GM10248 (cell line): Measurements from ENCODE around the gene EPHA1.

Experiments used
- CTCF ChIA-PET: fragments of 300-600 bp; sonication (Branson Sonifier 250); formaldehyde crosslinking; extraction: SDS; loops from one replicate; lab custom pipeline; 2021; ENCODE audit warnings: antibody characterized with exemption; lab: Yijun Ruan, JAX
- POLR2A ChIA-PET: fragments of 350-650 bp; sonication (Branson Sonifier 250); formaldehyde crosslinking; extraction: SDS; loops from one replicate; lab custom pipeline; 2020; ENCODE audit warnings: antibody characterized with exemption; lab: Yijun Ruan, JAX
- DNase-seq: peaks from one replicate; pipeline ENCODE4 v3.0.0; 2012; ENCODE audit errors: extremely low spot score
- TF ChIP-seq, protein P1 (sequence below): IDR thresholded peaks from 2 replicates; pipeline ENCODE4 v1.5.1; 2012; ENCODE audit warnings: mild to moderate bottlenecking, low read depth; ENCODE audit errors: extremely low read depth, missing control alignments, control extremely low read depth

The EPHA1 gene

DNA sequence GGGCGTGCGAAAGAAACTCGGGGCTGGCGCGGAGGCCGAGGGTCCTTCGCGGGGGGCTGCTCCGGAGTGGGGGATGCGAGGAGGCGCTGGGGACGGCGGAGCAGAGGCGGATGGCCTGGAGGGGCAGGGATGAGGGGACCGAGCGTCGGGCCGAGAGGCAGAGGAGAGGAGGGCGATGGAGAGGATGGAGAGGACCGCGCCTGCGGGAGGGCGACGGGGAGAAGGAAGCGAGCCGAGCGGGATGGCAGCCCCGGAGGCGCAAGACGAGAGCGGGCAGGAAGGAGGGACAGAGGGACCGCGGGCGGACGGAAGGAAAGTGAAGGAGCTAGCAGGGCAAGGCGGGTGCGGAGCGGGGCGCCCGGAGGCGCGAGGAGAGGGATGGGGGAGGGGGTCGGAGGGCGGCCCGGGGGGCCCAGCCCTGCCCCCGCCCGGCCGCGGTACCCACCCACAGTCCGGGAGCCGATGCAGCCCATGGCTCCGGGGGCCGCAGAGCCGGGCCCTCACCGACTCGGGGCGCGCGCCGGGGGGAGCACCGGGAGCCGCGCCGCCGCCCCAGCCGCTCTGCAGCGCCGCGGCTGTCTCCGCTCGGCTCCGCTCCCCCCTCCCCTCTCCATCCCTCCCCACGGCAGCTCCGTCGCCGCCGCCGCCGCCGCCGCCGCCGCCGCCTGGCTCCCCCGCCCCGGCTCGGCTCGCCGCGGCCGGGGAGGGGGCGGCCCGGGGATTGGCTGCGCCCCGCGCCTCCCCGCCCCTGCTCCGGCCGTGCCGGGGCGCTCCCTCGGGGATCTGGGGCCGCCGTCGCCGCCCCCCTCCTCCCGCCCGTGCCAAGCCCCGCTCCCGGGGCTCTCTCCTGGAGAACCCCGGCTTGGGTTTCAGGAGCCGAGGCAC is 46.3 kb downstream of the EPHA1 start, which contains the start of gene FAM131B:
Gene FAM131B, minus strand, starts transcription at position 583 of the 885 bp plus-strand sequence. Its CDS starts 110 bp downstream, at position 473.
- DNase-seq: no peak
- CTCF ChIA-PET: no interaction called here
- POLR2A ChIA-PET: no interaction called here
- TF ChIP-seq, protein P1, sequence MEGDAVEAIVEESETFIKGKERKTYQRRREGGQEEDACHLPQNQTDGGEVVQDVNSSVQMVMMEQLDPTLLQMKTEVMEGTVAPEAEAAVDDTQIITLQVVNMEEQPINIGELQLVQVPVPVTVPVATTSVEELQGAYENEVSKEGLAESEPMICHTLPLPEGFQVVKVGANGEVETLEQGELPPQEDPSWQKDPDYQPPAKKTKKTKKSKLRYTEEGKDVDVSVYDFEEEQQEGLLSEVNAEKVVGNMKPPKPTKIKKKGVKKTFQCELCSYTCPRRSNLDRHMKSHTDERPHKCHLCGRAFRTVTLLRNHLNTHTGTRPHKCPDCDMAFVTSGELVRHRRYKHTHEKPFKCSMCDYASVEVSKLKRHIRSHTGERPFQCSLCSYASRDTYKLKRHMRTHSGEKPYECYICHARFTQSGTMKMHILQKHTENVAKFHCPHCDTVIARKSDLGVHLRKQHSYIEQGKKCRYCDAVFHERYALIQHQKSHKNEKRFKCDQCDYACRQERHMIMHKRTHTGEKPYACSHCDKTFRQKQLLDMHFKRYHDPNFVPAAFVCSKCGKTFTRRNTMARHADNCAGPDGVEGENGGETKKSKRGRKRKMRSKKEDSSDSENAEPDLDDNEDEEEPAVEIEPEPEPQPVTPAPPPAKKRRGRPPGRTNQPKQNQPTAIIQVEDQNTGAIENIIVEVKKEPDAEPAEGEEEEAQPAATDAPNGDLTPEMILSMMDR: no peak

DNA sequence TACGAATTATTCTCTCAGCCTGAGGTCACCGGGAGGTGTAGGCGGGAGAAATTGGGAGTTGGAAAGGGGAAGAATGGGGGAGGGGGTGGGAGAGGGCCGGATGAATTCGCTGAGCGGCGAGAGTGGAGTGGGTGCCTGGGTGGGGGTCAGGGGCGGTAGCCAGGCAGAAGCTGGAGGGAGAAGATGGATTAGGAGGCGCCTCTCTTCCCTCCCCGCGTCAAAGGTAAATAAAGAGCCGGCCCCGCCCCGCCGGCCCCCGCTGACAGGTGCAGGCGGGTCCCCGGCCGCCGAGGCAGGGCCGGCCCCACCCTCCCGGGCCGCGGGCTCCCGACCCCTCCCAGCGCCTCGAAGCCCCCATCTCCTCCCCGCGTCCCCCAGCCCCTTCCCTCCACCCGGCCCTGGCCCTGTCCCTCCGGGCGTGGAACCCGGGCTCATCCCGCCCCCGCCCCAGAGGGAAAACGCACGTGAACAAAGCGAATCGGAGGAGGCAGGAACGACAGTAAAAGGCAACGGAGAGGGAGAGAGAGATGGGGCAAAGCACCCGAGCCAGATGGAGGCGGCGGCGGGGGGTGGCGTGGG is 47.0 kb downstream of the EPHA1 start:
- TF ChIP-seq, protein P1: no peak
- ChIA-PET CTCF (no interaction called here), POLR2A (no interaction called here)
- no peak for DNase-seq

DNA sequence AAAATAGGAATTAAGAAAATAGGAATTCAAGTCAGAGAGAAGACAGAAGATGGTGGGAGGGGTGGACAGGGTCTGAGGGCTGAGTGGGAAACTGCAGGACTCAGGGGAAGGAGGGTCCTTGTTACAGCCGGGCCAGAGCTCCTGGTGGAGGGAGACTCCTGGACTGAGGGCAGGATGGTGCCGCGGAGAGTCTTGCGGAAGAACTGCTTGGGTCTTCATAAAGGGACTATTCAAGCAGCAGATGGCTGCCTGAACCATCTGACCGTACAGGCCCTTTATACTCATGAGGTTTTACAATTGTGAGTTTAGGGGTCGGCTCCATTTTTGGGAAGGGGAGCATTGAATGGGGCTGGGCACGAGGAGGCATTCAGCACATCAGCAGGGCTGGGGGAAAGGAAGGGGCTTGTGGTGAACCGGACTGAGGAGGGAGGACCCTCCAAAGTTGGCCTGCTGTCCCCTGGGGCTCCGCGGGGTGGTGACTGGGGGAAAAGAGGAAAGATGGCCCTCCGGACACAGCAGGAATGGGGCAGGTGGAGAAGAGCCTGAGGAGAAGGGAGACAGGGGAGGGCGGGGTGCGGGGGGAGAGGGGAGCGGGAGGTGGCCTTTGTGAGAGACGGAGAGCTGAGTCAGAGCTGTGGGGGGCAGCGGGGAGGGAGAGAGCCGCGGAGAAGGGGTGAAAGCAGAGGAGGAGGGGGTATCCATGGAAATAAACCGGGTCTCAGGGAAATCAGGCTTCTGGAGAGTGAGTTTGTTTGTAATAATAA is 47.7 kb downstream of the EPHA1 start:
- DNase-seq: no peak
- POLR2A ChIA-PET: no interaction called here
- CTCF ChIA-PET: interaction anchor here (1.7 kb wide), 1 partner anchor 23 kb away, joined by 5 read pairs; no protein-coding TSS in a partner anchor
- TF ChIP-seq, protein P1: no peak

DNA sequence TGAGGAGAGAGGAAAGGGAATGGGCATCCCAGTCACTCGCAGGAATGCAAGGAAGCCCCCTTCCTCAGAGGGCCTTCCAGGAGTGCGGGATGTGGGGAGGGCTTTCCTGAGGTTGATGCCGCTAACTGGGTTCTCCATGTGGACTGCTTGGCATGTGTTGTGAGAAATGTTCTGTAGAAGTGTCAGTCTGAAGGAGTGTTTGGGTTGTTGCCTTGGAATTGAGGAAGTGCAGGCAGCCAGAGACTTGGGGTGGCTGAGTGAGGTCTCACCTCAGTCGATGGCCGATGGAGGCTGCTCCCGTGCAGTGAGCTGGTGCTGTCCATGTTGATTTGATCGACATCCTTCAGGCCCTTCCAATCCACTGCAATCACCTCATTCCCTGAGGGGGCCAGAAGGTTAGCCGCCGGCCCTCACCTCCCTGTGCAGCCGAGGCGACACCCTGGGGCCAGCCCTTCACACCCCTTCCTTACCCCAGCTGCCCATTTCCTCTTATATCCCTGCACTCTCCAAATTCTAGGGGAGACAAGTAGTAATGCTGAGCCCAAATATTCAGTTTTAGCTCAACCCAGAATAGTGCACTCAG is 48.8 kb downstream of the EPHA1 start:
- ChIA-PET CTCF (interaction anchor here (1.1 to 1.7 kb wide), 2 partner anchors 22 to 119 kb away, joined by 4 to 5 read pairs; no protein-coding TSS in a partner anchor), POLR2A (no interaction called here)
- DNase-seq: no peak
- TF ChIP-seq, protein P1: no peak

DNA sequence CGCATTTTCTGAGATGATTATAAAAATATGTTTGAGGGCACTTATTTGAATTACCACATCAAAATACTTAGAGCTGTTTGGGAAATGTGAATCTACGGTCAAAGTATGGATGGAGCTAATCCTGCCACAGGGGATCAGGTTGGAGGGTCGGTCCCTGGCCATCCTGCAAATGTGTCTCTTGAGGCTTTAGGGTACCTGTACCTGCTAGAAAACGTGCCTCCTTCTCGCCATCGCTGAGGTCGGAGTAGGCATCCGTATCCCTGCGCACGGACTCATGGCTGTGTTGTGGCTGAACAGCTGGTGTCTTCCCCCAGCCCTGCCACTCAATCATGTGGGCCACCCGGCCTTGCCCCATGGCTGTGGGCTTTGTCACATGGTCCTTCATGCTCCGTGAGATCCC is 50.0 kb downstream of the EPHA1 start:
- no peak for DNase-seq
- ChIA-PET CTCF (interaction anchor here (1.1 to 1.2 kb wide), 2 partner anchors 118 to 144 kb away, joined by 3 read pairs; no protein-coding TSS in a partner anchor), POLR2A (no interaction called here)
- TF ChIP-seq, protein P1: no peak
